ENCODE measurements around the gene PDE11A. TPM values are rescaled to one million over a fixed set of nuclear protein-coding genes. Genes with fewer than 3 reads are reported as not detected.

Gene PDE11A
- total and polyA plus RNA-seq, 2 experiments from 2014 or later, result 0.34 to 0.86 TPM

- no peaks in the 10 kb centered on the region for H3K9me3 ChIP-seq (ENCODE audit: low read depth)
- no peak overlapping the region for H3K4me2 ChIP-seq (ENCODE audit: unreplicated experiment)
- no peaks in the 10 kb centered on the region for H3K36me3 ChIP-seq (ENCODE audit: low read depth)
- no peak overlapping the region for H3K27ac ChIP-seq
- no peaks in the 10 kb centered on the region for H3K27me3 ChIP-seq (replicated peaks; ENCODE audit: insufficient read depth)
- DNase-seq, result no peak
- no peak overlapping the region for H3K4me3 ChIP-seq
- no peak overlapping the region for H2AFZ ChIP-seq
- H4K20me1 ChIP-seq (ENCODE audit: insufficient read depth), result no peaks in the 10 kb centered on the region
- TF ChIP-seq EZH2phosphoT487 (IDR thresholded peaks at IDR 0.05; ENCODE audit: insufficient read depth, low read depth) (no peak), EZH2 (IDR thresholded peaks at IDR 0.05; ENCODE audit: insufficient read depth, poor library complexity, severe bottlenecking) (no peak)
- in situ Hi-C loops (cut with MboI), result no loop called here
- H3K4me1 ChIP-seq (ENCODE audit: insufficient read depth), result no peaks in the 10 kb centered on the region
- no peak overlapping the region for H3K9ac ChIP-seq
- H3F3A ChIP-seq (ENCODE audit: insufficient read depth), result no peaks in the 10 kb centered on the region
- 8 to 21% methylated on average over 3 of the region's 3 CpGs for WGBS, 2 experiments (ENCODE audit: low coverage in 1 of 2, low lambda C conversion rate in 2 of 2, missing lambda C conversion rate in 2 of 2)
- H3K79me2 ChIP-seq (ENCODE audit: insufficient read depth), result no peaks in the 10 kb centered on the region
- H3K9me2 ChIP-seq (ENCODE audit: insufficient read depth), result no peaks in the 10 kb centered on the region
Measured at GRCh38 chr2:177869912-177870311, 202.7 kb downstream of the PDE11A start.

- H3K9ac ChIP-seq, result no peak overlapping the region
- no peak overlapping the region for H3K4me2 ChIP-seq (ENCODE audit: unreplicated experiment)
- no peaks in the 10 kb centered on the region for H3K9me3 ChIP-seq (ENCODE audit: low read depth)
- H3K36me3 ChIP-seq (ENCODE audit: low read depth), result no peaks in the 10 kb centered on the region
- no peak overlapping the region for H3K4me3 ChIP-seq
- no peaks in the 10 kb centered on the region for H3K79me2 ChIP-seq (ENCODE audit: insufficient read depth)
- no peaks in the 10 kb centered on the region for H3K4me1 ChIP-seq (ENCODE audit: insufficient read depth)
- DNase-seq, result no peak
- no peaks in the 10 kb centered on the region for H4K20me1 ChIP-seq (ENCODE audit: insufficient read depth)
- H3K27me3 ChIP-seq (replicated peaks; ENCODE audit: insufficient read depth), result no peaks in the 10 kb centered on the region
- no peaks in the 10 kb centered on the region for H3K9me2 ChIP-seq (ENCODE audit: insufficient read depth)
- in situ Hi-C loops (cut with MboI), result no loop called here
- TF ChIP-seq EZH2 (IDR thresholded peaks at IDR 0.05; ENCODE audit: insufficient read depth, poor library complexity, severe bottlenecking) (no peak), EZH2phosphoT487 (IDR thresholded peaks at IDR 0.05; ENCODE audit: insufficient read depth, low read depth) (no peak)
- 8 to 12% methylated on average over 3 of the region's 3 CpGs for WGBS, 2 experiments (ENCODE audit: low coverage in 1 of 2, low lambda C conversion rate in 2 of 2, missing lambda C conversion rate in 2 of 2)
- H3F3A ChIP-seq (ENCODE audit: insufficient read depth), result no peaks in the 10 kb centered on the region
- H2AFZ ChIP-seq, result no peak overlapping the region
- H3K27ac ChIP-seq, result no peak overlapping the region
Measured at GRCh38 chr2:177869209-177869608, 203.4 kb downstream of the PDE11A start.

GRCh38 chr2:177868806-177869205 is 203.8 kb downstream of the PDE11A start:
- Histone ChIP-seq H4K20me1 (ENCODE audit: insufficient read depth) (no peaks in the 10 kb centered on the region), H2AFZ (no peak overlapping the region), H3K79me2 (ENCODE audit: insufficient read depth) (no peaks in the 10 kb centered on the region), H3K9me3 (ENCODE audit: low read depth) (no peaks in the 10 kb centered on the region), H3K9ac (no peak overlapping the region), H3K4me2 (ENCODE audit: unreplicated experiment) (no peak overlapping the region), H3K27me3 (replicated peaks; ENCODE audit: insufficient read depth) (no peaks in the 10 kb centered on the region), H3K4me3 (no peak overlapping the region), H3K27ac (no peak overlapping the region), H3K4me1 (ENCODE audit: insufficient read depth) (no peaks in the 10 kb centered on the region), H3F3A (ENCODE audit: insufficient read depth) (no peaks in the 10 kb centered on the region), H3K9me2 (ENCODE audit: insufficient read depth) (no peaks in the 10 kb centered on the region), H3K36me3 (ENCODE audit: low read depth) (no peaks in the 10 kb centered on the region)
- no peak for DNase-seq
- in situ Hi-C loops (cut with MboI), result no loop called here
- TF ChIP-seq EZH2phosphoT487 (IDR thresholded peaks at IDR 0.05; ENCODE audit: insufficient read depth, low read depth), result no peak
- TF ChIP-seq EZH2 (IDR thresholded peaks at IDR 0.05; ENCODE audit: insufficient read depth, poor library complexity, severe bottlenecking), result no peak

- TF ChIP-seq EZH2phosphoT487 (IDR thresholded peaks at IDR 0.05; ENCODE audit: insufficient read depth, low read depth) (no peak), EZH2 (IDR thresholded peaks at IDR 0.05; ENCODE audit: insufficient read depth, poor library complexity, severe bottlenecking) (no peak)
- no peaks in the 10 kb centered on the region for H3K4me1 ChIP-seq (ENCODE audit: insufficient read depth)
- no peak overlapping the region for H3K4me3 ChIP-seq
- WGBS, 2 experiments (ENCODE audit: low coverage in 1 of 2, low lambda C conversion rate in 2 of 2, missing lambda C conversion rate in 2 of 2), result 2 to 3% methylated on average over 1 of the region's 1 CpG
- H3F3A ChIP-seq (ENCODE audit: insufficient read depth), result no peaks in the 10 kb centered on the region
- H3K9ac ChIP-seq, result no peak overlapping the region
- H3K36me3 ChIP-seq (ENCODE audit: low read depth), result no peaks in the 10 kb centered on the region
- no peak for DNase-seq
- no peaks in the 10 kb centered on the region for H3K79me2 ChIP-seq (ENCODE audit: insufficient read depth)
- H3K9me2 ChIP-seq (ENCODE audit: insufficient read depth), result no peaks in the 10 kb centered on the region
- H4K20me1 ChIP-seq (ENCODE audit: insufficient read depth), result no peaks in the 10 kb centered on the region
- no peak overlapping the region for H3K27ac ChIP-seq
- H3K9me3 ChIP-seq (ENCODE audit: low read depth), result no peaks in the 10 kb centered on the region
- in situ Hi-C loops (cut with MboI), result no loop called here
- H3K4me2 ChIP-seq (ENCODE audit: unreplicated experiment), result no peak overlapping the region
- H3K27me3 ChIP-seq (replicated peaks; ENCODE audit: insufficient read depth), result no peaks in the 10 kb centered on the region
- H2AFZ ChIP-seq, result no peak overlapping the region
Measured at GRCh38 chr2:177857538-177857937, 215.0 kb downstream of the PDE11A start.

GRCh38 chr2:177852389-177852788 is 220.2 kb downstream of the PDE11A start:
- no peak for TF ChIP-seq EZH2 (IDR thresholded peaks at IDR 0.05; ENCODE audit: insufficient read depth, poor library complexity, severe bottlenecking)
- Histone ChIP-seq H3F3A (ENCODE audit: insufficient read depth) (no peaks in the 10 kb centered on the region), H3K4me2 (ENCODE audit: unreplicated experiment) (no peak overlapping the region), H3K79me2 (ENCODE audit: insufficient read depth) (no peaks in the 10 kb centered on the region), H2AFZ (no peak overlapping the region), H3K9ac (no peak overlapping the region), H3K36me3 (ENCODE audit: low read depth) (no peaks in the 10 kb centered on the region), H3K27me3 (replicated peaks; ENCODE audit: insufficient read depth) (no peaks in the 10 kb centered on the region), H3K9me3 (ENCODE audit: low read depth) (no peaks in the 10 kb centered on the region), H3K27ac (no peak overlapping the region), H3K4me1 (ENCODE audit: insufficient read depth) (no peaks in the 10 kb centered on the region), H3K9me2 (ENCODE audit: insufficient read depth) (no peaks in the 10 kb centered on the region), H4K20me1 (ENCODE audit: insufficient read depth) (no peaks in the 10 kb centered on the region), H3K4me3 (no peak overlapping the region)
- WGBS, 2 experiments (ENCODE audit: low coverage in 1 of 2, low lambda C conversion rate in 2 of 2, missing lambda C conversion rate in 2 of 2), result 0 to 3% methylated on average over 1 of the region's 1 CpG
- in situ Hi-C loops (cut with MboI), result no loop called here
- no peak for DNase-seq

Measured in GM23248 (cell line).